Natural killer cell (primary cell): ENCODE measurements around the gene PRR33. TPM values are rescaled to one million over a fixed set of nuclear protein-coding genes. Genes with fewer than 3 reads are reported as not detected.

Experiments used
- ATAC-seq, 3 donors: fragments of 150-1000 bp in 2 of 3; fragments of 200-7000 bp in 1 of 3; cut with Tn5 transposase; 1 replicate in 1 of 3; 2 replicates in 2 of 3; pipeline ENCODE4 v1.10.0; 2021; ENCODE audit warnings: mild to moderate bottlenecking in 2 of 3, moderate library complexity in 2 of 3
- DNase-seq, 2 donors: peaks; one replicate each; pipeline versions ENCODE4 v3.0.0 to v3.0.0-alpha.2; 2013 to 2021; ENCODE audit warnings: mixed read lengths in 1 of 2
- H3K27ac ChIP-seq: one replicate; pipeline ENCODE4 v1.5.1; 2013; ENCODE audit warnings: mild to moderate bottlenecking, low read length
- H3K27me3 ChIP-seq: one replicate; pipeline ENCODE4 v1.6.1; 2013; ENCODE audit warnings: low read length; ENCODE audit not compliant: control insufficient read depth, insufficient read depth
- H3K36me3 ChIP-seq: one replicate; pipeline ENCODE4 v1.6.1; 2013; ENCODE audit warnings: low read length; ENCODE audit not compliant: control insufficient read depth, insufficient read depth
- H3K4me1 ChIP-seq: one replicate; pipeline ENCODE4 v1.6.1; 2013; ENCODE audit warnings: low read length; ENCODE audit not compliant: control insufficient read depth, insufficient read depth
- H3K4me3 ChIP-seq: one replicate; pipeline ENCODE4 v1.5.1; 2013; ENCODE audit warnings: low read length
- H3K9me3 ChIP-seq: one replicate; pipeline ENCODE4 v1.6.1; 2013; ENCODE audit warnings: low read length; ENCODE audit not compliant: control insufficient read depth, insufficient read depth
- H3K27ac Mint-ChIP-seq, 2 donors: one replicate each; pipeline ENCODE4 v1.8.0; 2022; ENCODE audit warnings: mild to moderate bottlenecking in 2 of 2, mixed read lengths in 2 of 2, moderate library complexity in 1 of 2
- H3K27me3 Mint-ChIP-seq, 2 donors: one replicate each; pipeline ENCODE4 v1.8.0; 2022; ENCODE audit warnings: low read depth in 2 of 2, mixed read lengths in 2 of 2
- H3K36me3 Mint-ChIP-seq: one replicate; pipeline ENCODE4 v1.8.0; 2022; ENCODE audit warnings: mixed read lengths
- H3K4me1 Mint-ChIP-seq, 2 donors: one replicate each; pipeline ENCODE4 v1.8.0; 2022; ENCODE audit warnings: mixed read lengths in 2 of 2
- H3K4me3 Mint-ChIP-seq: one replicate; pipeline ENCODE4 v1.8.0; 2022; ENCODE audit warnings: mild to moderate bottlenecking, moderate library complexity, mixed read lengths
- H3K9me3 Mint-ChIP-seq, 2 donors: one replicate each; pipeline ENCODE4 v1.8.0; 2022; ENCODE audit warnings: mixed read lengths in 2 of 2
- WGBS: methylation state at CpG from one replicate; pipeline ENCODE4 v1.1.7; 2013; ENCODE audit warnings: missing lambda C conversion rate; ENCODE audit not compliant: insufficient coverage; 5-methylcytosine and 5-hydroxymethylcytosine counted together
- intact Hi-C: fragments of 100-400 bp; cut with micrococcal nuclease; formaldehyde crosslinking; loops from one replicate; pipeline ENCODE4 v1.14.2; 2022
- total RNA-seq, 4 donors: library from RNA; stranded (reverse); fragments of 120-200 nt in 1 of 4; gene quantifications; one replicate each; pipeline versions ENCODE4 v1.2.3 to v1.2.4, GENCODE V29; 2013 to 2022
- TF ChIP-seq, protein P1 (sequence below): fragments of 200-600 bp; IDR thresholded peaks from one replicate; pipeline ENCODE4 v1.8.0; 2022; ENCODE audit warnings: antibody characterized with exemption

PRR33 gene
- total RNA-seq, 3 donors from 2014 or later (not counting 1 experiment from before 2014, with no cell fraction given) = 0.14 to 0.32 TPM; not detected in 1

DNA sequence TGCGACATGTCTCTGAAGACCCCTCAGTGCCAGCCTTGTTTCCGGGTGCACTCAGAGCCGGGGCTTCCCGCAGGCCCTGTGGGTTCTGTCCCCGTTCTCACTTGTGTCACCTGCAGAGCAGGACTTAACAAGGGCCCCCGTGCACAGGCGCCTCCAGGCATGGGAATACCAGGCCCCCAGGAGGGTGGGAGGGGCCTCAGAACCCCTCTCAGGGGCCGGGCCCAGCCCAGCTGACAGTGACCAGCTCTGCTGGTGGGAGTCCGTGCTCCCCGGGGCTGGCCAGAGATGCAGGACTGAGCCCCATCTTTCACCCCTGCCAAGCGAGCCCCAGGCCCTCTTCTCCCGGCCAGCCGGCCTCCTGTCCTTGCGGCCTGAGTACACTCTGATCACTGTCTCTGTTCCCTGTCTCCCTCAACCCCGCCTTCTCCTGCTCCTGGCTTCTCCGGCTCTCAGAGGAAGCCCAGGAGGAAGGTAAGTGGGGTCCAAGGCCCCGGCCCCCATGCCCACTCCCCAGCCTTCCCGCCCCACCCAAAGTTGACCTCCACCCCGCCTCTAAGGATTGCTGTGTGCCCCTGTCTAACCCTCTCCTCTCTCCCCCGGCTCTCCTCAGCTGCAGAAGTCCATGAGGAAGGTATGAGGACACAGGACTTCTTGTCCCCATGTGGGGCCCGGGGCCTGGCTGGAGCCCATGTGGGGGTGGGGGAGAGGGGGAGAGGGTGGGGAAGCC lies 33.1 kb upstream of the PRR33 start:
- ATAC-seq (no peak), DNase-seq (peak in 1 of 2 donors; percentile 11)
- H3K27ac ChIP-seq = no peak overlapping the region
- H3K4me3 Mint-ChIP-seq = no peak overlapping the region
- H3K27me3 ChIP-seq = peaks cover 2% of the 10 kb centered on the region
- H3K9me3 Mint-ChIP-seq = no peaks in the 10 kb centered on the region
- peaks cover 7% of the 10 kb centered on the region for H3K4me1 ChIP-seq
- peaks cover 5 to 27% of the 10 kb centered on the region in 2 donors for H3K4me1 Mint-ChIP-seq
- 91% methylated on average over 18 of the region's 21 CpGs for WGBS
- intact Hi-C loops = loop anchor here (5.0 kb wide), 1 partner anchor 292 kb away; no protein-coding TSS in a partner anchor
- no peaks in the 10 kb centered on the region for H3K36me3 Mint-ChIP-seq
- no peak overlapping the region for H3K27ac Mint-ChIP-seq
- no peaks in the 10 kb centered on the region for H3K9me3 ChIP-seq
- no peak overlapping the region for H3K4me3 ChIP-seq
- H3K36me3 ChIP-seq = no peaks in the 10 kb centered on the region
- peaks cover 0 to 14% of the 10 kb centered on the region in 2 donors for H3K27me3 Mint-ChIP-seq
- TF ChIP-seq, protein P1, sequence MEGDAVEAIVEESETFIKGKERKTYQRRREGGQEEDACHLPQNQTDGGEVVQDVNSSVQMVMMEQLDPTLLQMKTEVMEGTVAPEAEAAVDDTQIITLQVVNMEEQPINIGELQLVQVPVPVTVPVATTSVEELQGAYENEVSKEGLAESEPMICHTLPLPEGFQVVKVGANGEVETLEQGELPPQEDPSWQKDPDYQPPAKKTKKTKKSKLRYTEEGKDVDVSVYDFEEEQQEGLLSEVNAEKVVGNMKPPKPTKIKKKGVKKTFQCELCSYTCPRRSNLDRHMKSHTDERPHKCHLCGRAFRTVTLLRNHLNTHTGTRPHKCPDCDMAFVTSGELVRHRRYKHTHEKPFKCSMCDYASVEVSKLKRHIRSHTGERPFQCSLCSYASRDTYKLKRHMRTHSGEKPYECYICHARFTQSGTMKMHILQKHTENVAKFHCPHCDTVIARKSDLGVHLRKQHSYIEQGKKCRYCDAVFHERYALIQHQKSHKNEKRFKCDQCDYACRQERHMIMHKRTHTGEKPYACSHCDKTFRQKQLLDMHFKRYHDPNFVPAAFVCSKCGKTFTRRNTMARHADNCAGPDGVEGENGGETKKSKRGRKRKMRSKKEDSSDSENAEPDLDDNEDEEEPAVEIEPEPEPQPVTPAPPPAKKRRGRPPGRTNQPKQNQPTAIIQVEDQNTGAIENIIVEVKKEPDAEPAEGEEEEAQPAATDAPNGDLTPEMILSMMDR = no peak

DNA sequence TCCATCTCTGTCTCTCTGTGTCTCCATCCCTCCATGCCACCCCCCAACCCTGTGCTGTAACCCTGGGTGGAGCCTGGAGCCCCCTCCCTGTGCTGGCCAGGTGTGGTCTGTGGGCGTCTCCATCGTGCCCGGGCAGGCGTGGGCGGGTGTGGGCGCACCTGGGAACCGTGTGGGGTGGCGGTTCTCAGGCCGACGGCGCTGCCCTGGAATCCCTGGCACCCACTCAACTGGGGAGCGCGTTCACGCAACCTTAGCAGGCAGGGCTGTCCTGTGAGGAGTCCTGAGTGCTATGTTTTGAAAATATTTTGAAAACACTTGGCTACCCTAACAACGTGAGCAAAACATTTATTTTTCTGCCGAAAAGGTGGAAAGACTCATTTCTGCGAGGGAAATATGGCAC lies 32.5 kb upstream of the PRR33 start:
- Histone ChIP-seq H3K27me3 (peaks cover 2% of the 10 kb centered on the region), H3K27ac (no peak overlapping the region), H3K4me3 (no peak overlapping the region), H3K36me3 (no peaks in the 10 kb centered on the region), H3K4me1 (peaks cover 7% of the 10 kb centered on the region), H3K9me3 (no peaks in the 10 kb centered on the region)
- Mint-ChIP-seq H3K9me3 (no peaks in the 10 kb centered on the region), H3K4me1 (peaks cover 5 to 27% of the 10 kb centered on the region in 2 donors), H3K27me3 (peaks cover 0 to 12% of the 10 kb centered on the region in 2 donors), H3K36me3 (no peaks in the 10 kb centered on the region), H3K4me3 (no peak overlapping the region), H3K27ac (no peak overlapping the region)
- WGBS = 75% methylated on average over 17 of the region's 17 CpGs
- TF ChIP-seq, protein P1 = no peak
- DNase-seq = peak in 1 of 2 donors; percentile 4
- intact Hi-C loops = loop anchor here (5.0 kb wide), 1 partner anchor 293 kb away; no protein-coding TSS in a partner anchor
- no peak for ATAC-seq

DNA sequence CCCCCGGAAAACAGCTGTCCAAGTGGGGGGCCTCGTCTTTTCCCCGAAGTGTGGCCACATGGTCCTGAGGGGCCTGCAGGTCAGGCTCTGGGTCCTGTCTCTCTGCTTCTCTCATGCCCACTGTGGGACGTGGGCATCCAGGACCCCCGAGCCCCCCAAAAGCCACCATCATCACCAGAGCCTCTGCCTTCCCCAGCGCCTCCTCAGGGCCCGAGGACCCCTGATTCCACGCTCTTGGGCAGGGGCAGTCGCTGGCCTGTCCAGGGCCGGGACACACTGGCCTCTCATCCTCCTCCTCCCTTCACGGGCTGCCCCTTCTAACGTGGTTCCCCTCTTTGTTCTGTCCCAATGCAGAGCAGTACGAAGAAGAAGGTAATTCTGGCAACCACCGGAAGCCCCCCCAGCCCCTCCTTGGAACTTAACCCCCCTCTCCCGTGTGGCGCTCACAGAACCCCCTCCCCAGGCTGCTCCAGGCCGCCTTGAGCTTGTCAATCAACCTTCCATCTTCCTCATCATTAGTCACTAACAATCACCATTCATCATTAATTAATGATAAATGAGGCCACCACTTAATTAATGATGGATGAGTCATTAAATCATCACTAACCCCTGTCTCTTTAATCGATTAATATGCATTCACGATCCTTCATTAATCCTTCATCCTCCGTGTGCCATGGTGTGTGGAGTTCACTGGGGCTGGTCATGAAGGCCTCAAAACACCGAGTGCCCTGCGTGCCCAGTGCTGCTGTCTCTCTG lies 31.7 kb upstream of the PRR33 start:
- WGBS = 90% methylated on average over 21 of the region's 22 CpGs
- H3K9me3 ChIP-seq = no peaks in the 10 kb centered on the region
- TF ChIP-seq, protein P1 = no peak
- H3K27ac ChIP-seq = no peak overlapping the region
- peak in 1 of 2 donors; percentile 7 for DNase-seq
- H3K36me3 Mint-ChIP-seq = no peaks in the 10 kb centered on the region
- H3K27ac Mint-ChIP-seq = no peak overlapping the region
- ATAC-seq = no peak
- peaks cover 2% of the 10 kb centered on the region for H3K27me3 ChIP-seq
- H3K4me1 Mint-ChIP-seq = peaks cover 5 to 28% of the 10 kb centered on the region in 2 donors
- intact Hi-C loops = loop anchor here (5.0 kb wide), 1 partner anchor 294 kb away; no protein-coding TSS in a partner anchor
- H3K36me3 ChIP-seq = no peaks in the 10 kb centered on the region
- H3K27me3 Mint-ChIP-seq = peaks cover 0 to 12% of the 10 kb centered on the region in 2 donors
- H3K4me3 ChIP-seq = no peak overlapping the region
- no peak overlapping the region for H3K4me3 Mint-ChIP-seq
- peaks cover 7% of the 10 kb centered on the region for H3K4me1 ChIP-seq
- no peaks in the 10 kb centered on the region for H3K9me3 Mint-ChIP-seq
